DND-41 (cell line): ENCODE data around the gene TSPAN5.

Experiments used
- CTCF ChIP-seq: IDR thresholded peaks from 2 replicates; pipeline ENCODE4 v1.5.1; 2012; ENCODE audit warnings: borderline replicate concordance, low read length, moderate library complexity, mild to moderate bottlenecking; ENCODE audit not compliant: poor library complexity, severe bottlenecking; ENCODE audit errors: extremely low read depth
- EZH2 ChIP-seq: IDR thresholded peaks from 3 replicates; pipeline ENCODE4 v1.6.1; 2012; ENCODE audit warnings: borderline replicate concordance, low read depth, mild to moderate bottlenecking, moderate library complexity, low read length, inconsistent platforms; ENCODE audit not compliant: severe bottlenecking

- TF ChIP-seq CTCF (no peak), EZH2 (no peak)
These were observed 166.4 kb downstream of the TSPAN5 start for GRCh38 chr4:98491899-98492559.
